A673 (cell line): ENCODE results near the gene SHISA7. TPM values are rescaled to one million over a fixed set of nuclear protein-coding genes. Genes with fewer than 3 reads are reported as not detected.

Experiments
- BruUV-seq: library from RNA; stranded (reverse); fragments of 400-500 nt; replicated peaks from 2 replicates; lab custom pipeline; 2021; lab: Mats Ljungman, UMichigan
- CTCF ChIA-PET: fragments of 300-600 bp; sonication (Branson Sonifier 250); formaldehyde crosslinking; loops from one replicate; lab custom pipeline; 2022; ENCODE audit warnings: antibody characterized with exemption; lab: Charles Lee
- POLR2A ChIA-PET: fragments of 300-600 bp; sonication (Branson Sonifier 250); formaldehyde crosslinking; loops from one replicate; lab custom pipeline; 2022; ENCODE audit warnings: antibody characterized with exemption; ENCODE audit not compliant: low non-redundant PET; lab: Charles Lee
- DNase-seq: peaks from one replicate; pipeline ENCODE4 v3.0.0-alpha.2; 2015; ENCODE audit warnings: low spot score
- H3K27ac ChIP-seq: fragments of 200-600 bp; sonication (generic); 2 replicates; pipeline ENCODE4 v1.5.1; 2016; ENCODE audit warnings: mixed run types, low read depth, mild to moderate bottlenecking, mixed read lengths, antibody characterized with exemption, low read length; ENCODE audit not compliant: poor library complexity, severe bottlenecking
- H3K27me3 ChIP-seq: fragments of 200-600 bp; sonication (generic); replicated peaks from 2 replicates; pipeline ENCODE4 v1.6.1; 2017; ENCODE audit warnings: mixed run types, low read depth, mild to moderate bottlenecking, mixed read lengths, antibody characterized with exemption, low read length; ENCODE audit not compliant: insufficient read depth, poor library complexity
- H3K36me3 ChIP-seq: fragments of 200-600 bp; sonication (generic); 2 replicates; pipeline ENCODE4 v1.6.1; 2016; ENCODE audit warnings: mixed run types, mild to moderate bottlenecking, mixed read lengths, antibody characterized with exemption, low read length; ENCODE audit not compliant: insufficient read depth, poor library complexity, severe bottlenecking
- H3K4me1 ChIP-seq: fragments of 200-600 bp; sonication (generic); 2 replicates; pipeline ENCODE4 v1.6.1; 2017; ENCODE audit warnings: mixed run types, mild to moderate bottlenecking, mixed read lengths, antibody characterized with exemption, low read length; ENCODE audit not compliant: insufficient read depth, poor library complexity, severe bottlenecking
- H3K4me3 ChIP-seq: fragments of 200-600 bp; sonication (generic); 2 replicates; pipeline ENCODE4 v1.5.1; 2016; ENCODE audit warnings: low read depth, mixed run types, mild to moderate bottlenecking, mixed read lengths, low read length; ENCODE audit not compliant: poor library complexity, severe bottlenecking
- H3K9me3 ChIP-seq: fragments of 200-600 bp; sonication (generic); 2 replicates; pipeline ENCODE4 v1.6.1; 2016; ENCODE audit warnings: mixed run types, low read depth, mild to moderate bottlenecking, mixed read lengths, antibody characterized with exemption, low read length; ENCODE audit not compliant: poor library complexity, severe bottlenecking
- CTCF ChIP-seq: fragments of 300-800, 200-600 bp; sonication (generic); conservative IDR thresholded peaks from 2 replicates; pipeline ENCODE4 v1.5.1; 2017; ENCODE audit warnings: low read depth, mild to moderate bottlenecking, antibody characterized with exemption, low read length, moderate library complexity, mixed read lengths
- EZH2 ChIP-seq: fragments of 200-600 bp; sonication (generic); IDR thresholded peaks from 2 replicates; pipeline ENCODE4 v1.6.1; 2017; ENCODE audit warnings: borderline replicate concordance, low read depth, mild to moderate bottlenecking, mixed read lengths, antibody characterized with exemption, low read length; ENCODE audit not compliant: poor library complexity, severe bottlenecking
- intact Hi-C: fragments of 100-400 bp; cut with micrococcal nuclease; formaldehyde crosslinking; loops from one replicate; pipeline ENCODE4 v1.10.0; 2022; ENCODE audit not compliant: unreplicated experiment
- total RNA-seq: library from RNA; stranded (reverse); gene quantifications from 2 replicates; pipeline ENCODE4 v1.2.3, GENCODE V29; 2021

Gene SHISA7
- total RNA-seq, 1 experiment from 2014 or later: 0.21 TPM

DNA sequence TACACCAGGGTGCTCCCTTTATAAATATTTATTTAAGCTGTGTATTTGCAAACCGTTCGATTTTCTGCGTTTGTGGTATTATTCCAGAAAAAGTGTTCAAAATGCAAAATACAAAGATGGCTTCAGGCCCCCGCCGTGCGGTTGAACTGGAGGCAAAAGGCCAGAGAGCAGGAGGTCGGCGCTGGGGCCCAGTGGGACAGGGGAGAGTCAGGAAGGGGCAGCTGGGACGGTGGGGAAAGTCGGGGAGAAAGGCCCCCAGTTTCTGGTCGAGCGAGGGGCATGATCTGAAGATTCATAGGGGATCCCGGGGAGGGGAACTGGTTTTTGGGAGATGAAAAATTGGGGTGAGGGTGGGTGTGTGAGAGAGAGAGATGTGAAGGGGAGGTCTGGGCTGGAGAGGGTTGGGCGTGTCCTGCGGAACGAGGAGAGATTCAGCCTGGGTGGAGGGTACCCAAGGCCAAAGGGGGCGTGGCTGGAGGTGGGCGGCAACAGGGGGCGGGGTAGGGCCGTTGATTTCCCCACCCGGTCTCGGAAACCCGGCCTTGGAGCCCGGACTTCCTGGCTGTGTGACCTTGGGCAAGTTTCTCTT is 17.7 kb upstream of the SHISA7 start:
- BruUV-seq: no TSS peak
- H3K27ac ChIP-seq: peak overlapping the region; percentile 91
- H3K4me3 ChIP-seq: peak overlapping the region; percentile 78
- intact Hi-C loops: loop anchor here (5.0 kb wide), 1 partner anchor 147 kb away; the partner anchor contains the start of gene ZNF865
- TF ChIP-seq EZH2 (no peak), CTCF (no peak)
- no peaks in the 10 kb centered on the region for H3K9me3 ChIP-seq
- no peaks in the 10 kb centered on the region for H3K27me3 ChIP-seq
- H3K4me1 ChIP-seq: peaks cover 38% of the 10 kb centered on the region
- CTCF ChIA-PET: no interaction called here
- POLR2A ChIA-PET: no interaction called here
- H3K36me3 ChIP-seq: no peaks in the 10 kb centered on the region
- peak; percentile 83 for DNase-seq

DNA sequence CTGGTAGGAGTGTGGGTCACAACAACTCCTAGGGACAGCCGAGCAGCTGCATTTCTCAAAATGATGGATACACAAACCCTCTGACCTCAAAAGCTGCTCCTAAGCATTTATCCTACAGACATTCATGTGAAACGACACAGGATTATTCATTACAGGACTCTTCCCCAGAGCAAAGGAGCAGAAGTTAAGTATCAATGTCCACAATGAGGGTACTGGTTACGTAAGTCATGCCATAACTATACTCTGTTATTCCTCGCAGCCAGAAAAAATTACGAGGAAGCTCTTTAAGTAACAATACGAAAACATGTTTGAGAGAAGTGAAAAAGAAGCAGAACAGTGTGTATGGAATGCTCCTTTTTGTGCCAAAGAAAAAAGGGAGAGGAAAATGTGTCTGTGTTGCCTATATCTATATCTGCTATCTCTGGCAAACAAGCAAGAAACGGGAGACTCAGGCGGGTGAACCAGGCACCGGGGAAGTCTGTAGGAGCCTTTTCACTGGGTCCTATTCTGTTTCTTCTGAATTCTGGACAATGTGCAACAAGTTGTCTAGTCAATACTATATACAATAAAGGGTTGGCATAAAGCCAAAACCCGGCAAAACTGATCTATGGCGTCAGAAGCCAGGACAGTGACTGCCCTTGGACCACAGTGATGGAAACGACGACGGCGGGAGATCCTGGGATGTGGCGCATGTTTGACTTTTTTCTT is 17.0 kb upstream of the SHISA7 start:
- H3K36me3 ChIP-seq: no peaks in the 10 kb centered on the region
- TSS peak; percentile 77 for BruUV-seq
- H3K27me3 ChIP-seq: no peaks in the 10 kb centered on the region
- intact Hi-C loops: loop anchor here (5.0 kb wide), 1 partner anchor 147 kb away; the partner anchor contains the start of gene ZNF865
- peak; percentile 37 for DNase-seq
- peaks cover 38% of the 10 kb centered on the region for H3K4me1 ChIP-seq
- H3K27ac ChIP-seq: peak overlapping the region; percentile 91
- ChIA-PET CTCF (no interaction called here), POLR2A (no interaction called here)
- peak overlapping the region; percentile 78 for H3K4me3 ChIP-seq
- H3K9me3 ChIP-seq: no peaks in the 10 kb centered on the region
- TF ChIP-seq EZH2: no peak
- no peak for TF ChIP-seq CTCF

DNA sequence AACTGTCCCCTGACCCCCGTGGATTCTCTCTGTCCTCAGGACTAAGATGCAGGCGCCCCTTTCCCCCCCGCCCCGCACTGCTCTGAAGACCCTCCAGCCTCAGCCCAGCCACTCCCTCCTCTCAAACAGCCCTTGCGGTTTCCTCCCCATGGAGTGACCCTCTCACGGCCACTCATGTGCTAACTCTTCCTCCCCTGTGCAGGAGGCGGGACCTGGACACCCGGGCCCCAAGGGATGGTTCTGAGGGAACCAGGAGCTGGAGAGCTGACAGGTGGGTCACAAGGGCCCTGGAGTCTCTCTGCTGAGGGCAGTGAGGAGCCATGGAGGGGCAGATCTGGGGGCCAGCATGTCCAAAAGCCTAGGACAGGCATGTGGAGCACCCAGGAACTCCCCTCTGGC is 16.4 kb upstream of the SHISA7 start:
- Histone ChIP-seq H3K27ac (peak overlapping the region; percentile 91), H3K4me3 (peak overlapping the region; percentile 78), H3K27me3 (no peaks in the 10 kb centered on the region), H3K36me3 (no peaks in the 10 kb centered on the region), H3K4me1 (peaks cover 38% of the 10 kb centered on the region), H3K9me3 (no peaks in the 10 kb centered on the region)
- intact Hi-C loops: no loop called here
- BruUV-seq: no TSS peak
- no peak for DNase-seq
- ChIA-PET CTCF (no interaction called here), POLR2A (no interaction called here)
- TF ChIP-seq EZH2 (no peak), CTCF (no peak)
